Body of pancreas (tissue), 4 donors: Measurements from ENCODE around the gene PAN3.

Experiments
- CTCF ChIP-seq, 7 experiments: fragments of 450-650 bp in 4 of 7; fragments of 200-600 bp in 3 of 7; sonication (generic) in 3 of 7; IDR thresholded peaks; one replicate each; pipeline ENCODE4 v1.5.1; 2016 to 2019; ENCODE audit warnings: antibody characterized with exemption in 7 of 7
- POLR2A ChIP-seq, 3 donors: fragments of 450-650 bp; IDR thresholded peaks; one replicate each; pipeline ENCODE4 v1.6.1; 2016; ENCODE audit warnings: antibody characterized with exemption in 3 of 3, mild to moderate bottlenecking in 2 of 3

GRCh38 chr13:28220166-28220565 is 81.8 kb downstream of the PAN3 start:
- TF ChIP-seq CTCF (IDR thresholded peaks at IDR 0.05) (no peak), POLR2A (IDR thresholded peaks at IDR 0.05) (no peak)
